Osteocyte (in vitro differentiated cells): ENCODE data around the gene ACOX1. TPM values are rescaled to one million over a fixed set of nuclear protein-coding genes. Genes with fewer than 3 reads are reported as not detected.

Experiments
- DNase-seq: peaks from one replicate; pipeline ENCODE4 v3.0.0; 2021; ENCODE audit warnings: mixed read lengths; ENCODE audit not compliant: unreplicated experiment; ENCODE audit errors: extremely low spot score
- H3K27ac Mint-ChIP-seq: one replicate; pipeline ENCODE4 v1.8.0; 2021; ENCODE audit warnings: mild to moderate bottlenecking, mixed read lengths; ENCODE audit not compliant: unreplicated experiment
- H3K27me3 Mint-ChIP-seq: one replicate; pipeline ENCODE4 v1.8.0; 2021; ENCODE audit warnings: mixed read lengths; ENCODE audit not compliant: unreplicated experiment
- H3K36me3 Mint-ChIP-seq: one replicate; pipeline ENCODE4 v1.8.0; 2021; ENCODE audit warnings: mixed read lengths; ENCODE audit not compliant: unreplicated experiment
- H3K4me1 Mint-ChIP-seq: one replicate; pipeline ENCODE4 v1.8.0; 2021; ENCODE audit warnings: mixed read lengths; ENCODE audit not compliant: unreplicated experiment
- H3K4me3 Mint-ChIP-seq: one replicate; pipeline ENCODE4 v1.8.0; 2021; ENCODE audit warnings: mild to moderate bottlenecking, moderate library complexity, mixed read lengths; ENCODE audit not compliant: unreplicated experiment
- H3K9me3 Mint-ChIP-seq: one replicate; pipeline ENCODE4 v1.8.0; 2021; ENCODE audit warnings: mixed read lengths; ENCODE audit not compliant: unreplicated experiment
- CTCF ChIP-seq: fragments of 200-600 bp; sonication (generic); IDR thresholded peaks from 2 replicates; pipeline ENCODE4 v1.5.0; 2021; ENCODE audit warnings: antibody characterized with exemption, mild to moderate bottlenecking, moderate library complexity
- total RNA-seq: library from RNA; stranded (reverse); gene quantifications from 2 replicates; pipeline ENCODE4 v1.2.1, GENCODE V29; 2021

The ACOX1 gene
- total RNA-seq, 1 donor from 2014 or later = 48.0 TPM

GRCh38 chr17:75922963-75923874, 55.7 kb downstream of the ACOX1 start:
- Mint-ChIP-seq H3K27ac (no peak overlapping the region), H3K36me3 (peaks cover 8% of the 10 kb centered on the region), H3K4me1 (no peaks in the 10 kb centered on the region), H3K9me3 (no peaks in the 10 kb centered on the region), H3K27me3 (no peaks in the 10 kb centered on the region), H3K4me3 (no peak overlapping the region)
- DNase-seq = no peak
- no peak for TF ChIP-seq CTCF

GRCh38 chr17:75922173-75922961, 56.6 kb downstream of the ACOX1 start:
- Mint-ChIP-seq H3K27me3 (no peaks in the 10 kb centered on the region), H3K4me1 (no peaks in the 10 kb centered on the region), H3K27ac (no peak overlapping the region), H3K4me3 (no peak overlapping the region), H3K36me3 (peaks cover 8% of the 10 kb centered on the region), H3K9me3 (no peaks in the 10 kb centered on the region)
- no peak for DNase-seq
- no peak for TF ChIP-seq CTCF

GRCh38 chr17:75921596-75921995, 57.4 kb downstream of the ACOX1 start:
- TF ChIP-seq CTCF = no peak
- Mint-ChIP-seq H3K4me1 (no peaks in the 10 kb centered on the region), H3K9me3 (no peaks in the 10 kb centered on the region), H3K36me3 (peaks cover 9% of the 10 kb centered on the region), H3K27ac (no peak overlapping the region), H3K4me3 (no peak overlapping the region), H3K27me3 (no peaks in the 10 kb centered on the region)
- DNase-seq = no peak

- TF ChIP-seq CTCF = no peak
- DNase-seq = no peak
- H3K36me3 Mint-ChIP-seq = peaks cover 9% of the 10 kb centered on the region
- H3K9me3 Mint-ChIP-seq = no peaks in the 10 kb centered on the region
- no peak overlapping the region for H3K4me3 Mint-ChIP-seq
- H3K27ac Mint-ChIP-seq = no peak overlapping the region
- no peaks in the 10 kb centered on the region for H3K27me3 Mint-ChIP-seq
- no peaks in the 10 kb centered on the region for H3K4me1 Mint-ChIP-seq
These were observed 58.9 kb downstream of the ACOX1 start for GRCh38 chr17:75920045-75920560.

GRCh38 chr17:75919611-75920010, 59.4 kb downstream of the ACOX1 start:
- H3K27ac Mint-ChIP-seq = no peak overlapping the region
- no peaks in the 10 kb centered on the region for H3K27me3 Mint-ChIP-seq
- no peaks in the 10 kb centered on the region for H3K4me1 Mint-ChIP-seq
- H3K4me3 Mint-ChIP-seq = no peak overlapping the region
- no peak for DNase-seq
- peaks cover 9% of the 10 kb centered on the region for H3K36me3 Mint-ChIP-seq
- no peak for TF ChIP-seq CTCF
- no peaks in the 10 kb centered on the region for H3K9me3 Mint-ChIP-seq
